KBM-7 (cell line): Measurements from ENCODE around the gene SLC6A8.
"Not testable (repeated sequence)": the region's sequence is repeated elsewhere in the genome, so short reads cannot be mapped to it uniquely, and the experiment has no call there.

ENCODE experiments used
- DNase-seq: peaks from one replicate; pipeline ENCODE4 v3.0.0-alpha.2; 2015
- in situ Hi-C: fragments of 300-500 bp; cut with MboI; formaldehyde crosslinking; loops from 2 replicates; pipeline ENCODE4 v1.14.3; 2020; ENCODE audit warnings: low sequenced_read_pairs, low pct_unique_long_range_greater_than_20kb, mixed read lengths

The SLC6A8 gene

DNA sequence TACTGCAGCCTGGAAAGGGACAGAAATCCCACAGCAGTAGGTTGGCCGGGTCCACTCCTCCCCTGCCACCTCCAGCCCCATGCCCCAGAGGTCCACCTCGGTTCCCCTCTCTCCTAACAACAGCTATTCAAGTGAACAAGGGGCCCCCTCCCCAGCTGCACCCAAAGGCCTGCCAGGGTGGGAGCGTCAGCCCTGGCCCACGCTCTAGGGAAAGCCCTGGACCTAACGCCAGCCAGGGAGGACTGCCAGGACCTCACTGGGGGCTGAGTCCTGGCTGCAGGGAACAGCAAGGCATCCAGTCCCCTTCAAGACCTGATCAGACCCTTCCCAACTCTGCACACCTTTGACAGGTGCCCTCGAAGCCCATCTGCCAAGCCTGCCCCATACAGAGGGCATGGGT lies 13.2 kb downstream of the SLC6A8 start:
- in situ Hi-C loops: no loop called here
- no peak for DNase-seq

GRCh38 chrX:153701706-153702105 lies 14.0 kb downstream of the SLC6A8 start:
- in situ Hi-C loops: no loop called here
- DNase-seq: no peak

DNA sequence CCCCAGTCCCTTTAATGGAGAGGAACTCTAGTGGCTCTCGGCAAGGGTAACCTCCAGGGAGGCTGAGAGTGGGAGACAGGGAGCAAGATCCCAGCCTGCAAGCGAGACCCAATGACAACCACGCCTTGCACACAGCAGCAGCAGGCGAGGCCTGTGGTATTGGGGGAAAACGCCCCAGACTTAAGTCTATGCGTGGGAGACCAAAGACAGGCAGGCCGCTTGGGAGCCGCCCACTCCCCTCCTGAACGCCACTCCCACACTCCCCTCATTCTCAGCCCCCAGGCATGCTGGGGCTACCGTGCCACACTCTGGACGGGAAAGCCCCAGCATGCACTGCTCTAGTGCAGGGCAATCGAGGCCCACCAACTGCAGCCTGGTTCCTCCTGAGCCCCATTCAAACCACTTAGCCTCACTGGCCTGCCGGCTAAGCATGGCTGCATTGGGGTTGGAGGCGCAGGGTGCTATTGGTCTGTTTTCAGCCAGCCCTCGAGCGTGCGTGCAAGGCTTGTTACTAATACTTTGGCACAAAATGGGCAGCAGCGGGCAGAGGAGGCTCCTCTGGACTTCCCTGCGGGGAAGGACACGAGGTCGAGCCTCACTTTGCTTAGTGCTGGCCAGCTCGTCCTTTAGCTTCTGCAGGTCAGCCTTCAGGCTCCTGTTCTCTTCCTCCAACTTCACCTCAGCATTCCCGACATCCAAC lies 14.8 kb downstream of the SLC6A8 start:
- in situ Hi-C loops: no loop called here
- no peak for DNase-seq

- DNase-seq: no peak
- in situ Hi-C loops: no loop called here
These were observed 15.3 kb downstream of the SLC6A8 start for GRCh38 chrX:153703036-153703370.

DNA sequence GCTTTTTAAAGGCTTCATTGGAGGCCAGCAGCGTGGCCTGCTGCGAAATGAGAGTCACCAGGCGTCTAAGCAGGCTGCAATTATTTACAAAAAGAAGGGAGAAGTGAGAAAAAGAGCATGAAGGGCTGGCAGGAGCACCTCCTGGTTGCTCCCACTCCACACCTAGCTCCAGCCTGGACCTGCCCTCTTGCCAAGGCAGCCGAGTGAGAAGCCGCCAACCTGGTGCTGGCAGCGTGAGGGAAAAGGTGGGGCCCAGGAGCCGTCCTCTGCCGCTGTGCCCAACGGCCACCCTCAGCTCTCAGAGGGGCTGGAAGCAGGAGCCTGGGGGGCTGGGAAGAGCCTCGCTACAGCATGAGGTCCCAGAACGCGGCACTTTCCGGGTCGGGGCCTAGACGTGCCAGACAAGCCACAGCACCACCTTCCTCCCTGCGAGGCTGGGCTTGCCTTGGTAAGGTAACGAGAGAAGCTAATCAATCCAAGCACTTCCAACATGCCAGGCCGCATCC lies 16.3 kb downstream of the SLC6A8 start:
- in situ Hi-C loops: no loop called here

GRCh38 chrX:153704631-153705402 lies 17.1 kb downstream of the SLC6A8 start:
- DNase-seq, in situ Hi-C loops: not testable (repeated sequence)

More for the DNA sequence above, 16.3 kb downstream of the SLC6A8 start:
- DNase-seq: no peak

GRCh38 chrX:153705403-153706060 lies 17.8 kb downstream of the SLC6A8 start:
- DNase-seq, in situ Hi-C loops: not testable (repeated sequence)

DNA sequence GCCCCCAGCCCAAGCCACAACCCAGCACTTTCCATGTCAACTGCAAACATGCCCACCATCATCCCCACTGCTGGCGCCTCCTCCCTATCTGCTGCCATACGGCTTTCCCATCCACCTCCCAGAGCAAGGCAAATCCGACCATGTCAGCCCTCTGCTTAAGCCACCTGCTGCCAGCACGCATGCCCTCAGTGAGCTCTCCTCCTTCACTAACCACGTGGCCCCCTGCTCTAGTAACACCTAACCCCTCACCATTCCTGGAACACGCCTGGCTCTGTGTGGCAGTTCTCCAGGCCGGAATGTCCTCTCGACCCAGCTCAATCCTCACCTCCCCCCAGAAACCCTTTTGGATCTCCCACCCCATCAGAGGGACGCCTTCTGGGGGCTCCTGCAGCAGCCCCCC lies 19.1 kb downstream of the SLC6A8 start:
- in situ Hi-C loops: no loop called here

GRCh38 chrX:153707406-153707805 lies 19.7 kb downstream of the SLC6A8 start:
- no peak for DNase-seq
- in situ Hi-C loops: no loop called here

More for the DNA sequence above, 19.1 kb downstream of the SLC6A8 start:
- no peak for DNase-seq

DNA sequence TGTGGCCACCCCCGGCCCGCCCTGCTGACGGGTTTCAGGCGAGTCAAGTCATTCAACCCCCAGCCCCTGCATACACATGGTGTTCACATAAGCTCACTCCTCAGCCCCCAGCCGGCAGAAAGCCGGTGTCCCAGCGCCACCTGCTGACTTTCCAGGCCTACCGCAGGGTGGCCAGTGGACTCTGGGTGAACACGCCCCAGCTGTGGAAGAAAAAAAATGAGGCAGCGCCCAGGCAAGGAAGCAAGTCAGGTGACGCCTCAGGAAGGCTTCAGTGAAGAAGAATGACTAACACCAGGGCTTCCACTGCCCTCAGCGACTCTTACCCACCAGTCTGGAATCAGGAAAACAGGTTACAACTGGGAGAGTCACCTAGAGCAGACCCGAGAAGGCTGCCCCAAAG lies 20.7 kb downstream of the SLC6A8 start:
- peak; percentile 91 for DNase-seq
- in situ Hi-C loops: no loop called here

- in situ Hi-C loops: no loop called here
- DNase-seq: no peak
These were observed 22.3 kb downstream of the SLC6A8 start for GRCh38 chrX:153709726-153710674.

- in situ Hi-C loops: no loop called here
These were observed 26.5 kb downstream of the SLC6A8 start for GRCh38 chrX:153714256-153714655.

DNA sequence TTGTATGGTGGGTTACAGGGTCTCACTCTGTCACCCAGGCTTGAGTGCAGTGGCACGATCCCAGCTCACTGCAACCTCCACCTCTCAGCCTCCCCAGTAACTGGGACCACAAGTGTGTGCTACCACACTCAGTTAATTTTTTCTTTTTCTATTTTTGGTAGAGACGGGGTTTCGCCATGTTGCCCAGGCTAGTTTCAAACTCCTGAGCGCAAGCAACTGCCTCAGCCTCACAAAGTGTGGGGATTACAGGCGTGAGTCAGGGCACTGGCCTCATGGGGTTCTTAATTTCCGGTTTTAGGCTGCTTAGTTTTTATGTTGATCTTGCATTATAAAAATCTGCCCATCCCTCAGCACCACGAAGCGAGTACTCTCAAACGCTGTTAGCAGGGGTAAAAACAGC lies 29.7 kb downstream of the SLC6A8 start:
- no peak for DNase-seq
- in situ Hi-C loops: no loop called here

More at GRCh38 chrX:153714256-153714655, 26.5 kb downstream of the SLC6A8 start:
- peak; percentile 28 for DNase-seq

GRCh38 chrX:153719238-153719637 lies 31.5 kb downstream of the SLC6A8 start:
- no peak for DNase-seq
- in situ Hi-C loops: no loop called here

DNA sequence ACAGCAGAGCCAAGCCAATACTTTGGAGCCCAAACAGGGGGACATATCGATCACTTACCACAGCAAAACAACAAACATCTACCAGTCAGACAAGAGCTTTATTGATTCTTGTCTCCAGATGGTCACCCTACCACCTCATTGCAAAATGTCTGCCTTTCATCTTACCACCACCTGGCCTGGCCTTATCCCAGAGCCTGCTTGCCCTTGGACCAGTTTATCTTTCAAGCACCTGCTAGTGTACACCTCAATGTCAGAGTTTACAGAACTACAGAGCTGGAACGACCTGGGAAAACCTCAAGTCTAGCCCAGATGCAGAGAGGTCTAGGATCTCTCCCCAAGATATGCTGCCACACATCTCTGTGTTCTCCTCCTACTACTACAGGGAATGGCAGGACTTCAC lies 32.0 kb downstream of the SLC6A8 start:
- in situ Hi-C loops: no loop called here

DNA sequence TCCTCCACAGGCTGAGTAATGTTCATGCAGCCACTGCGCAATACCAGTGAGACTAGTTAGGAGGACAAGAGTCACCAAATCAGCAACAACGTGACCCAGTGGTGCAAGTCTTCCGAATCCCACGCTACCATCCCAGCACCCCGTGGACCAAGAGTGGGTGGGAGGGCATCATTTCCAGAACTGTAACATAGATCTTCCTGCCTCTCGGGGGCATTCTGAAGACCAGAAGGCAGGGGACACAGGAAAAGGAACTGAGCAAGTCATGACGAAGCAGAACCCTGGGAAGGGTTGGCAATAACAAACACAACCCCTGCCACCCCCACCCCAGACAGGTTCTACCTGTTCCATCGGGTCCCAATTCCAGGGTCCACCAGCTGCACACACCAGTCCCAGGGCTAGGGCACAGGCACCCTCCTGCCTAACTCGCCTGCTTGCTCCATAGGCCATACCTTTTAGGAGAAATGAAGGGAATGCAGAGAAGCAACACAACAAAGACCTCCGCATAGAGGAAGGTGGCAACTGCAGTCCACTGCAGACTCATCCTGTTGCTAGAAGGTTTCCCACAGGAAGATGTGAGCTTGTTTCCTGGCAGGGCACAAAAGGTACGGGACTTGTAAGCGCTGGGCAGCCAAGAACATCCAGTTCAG lies 35.1 kb downstream of the SLC6A8 start:
- in situ Hi-C loops: no loop called here
- peak; percentile 42 for DNase-seq

More for the DNA sequence above, 32.0 kb downstream of the SLC6A8 start:
- DNase-seq: no peak

DNA sequence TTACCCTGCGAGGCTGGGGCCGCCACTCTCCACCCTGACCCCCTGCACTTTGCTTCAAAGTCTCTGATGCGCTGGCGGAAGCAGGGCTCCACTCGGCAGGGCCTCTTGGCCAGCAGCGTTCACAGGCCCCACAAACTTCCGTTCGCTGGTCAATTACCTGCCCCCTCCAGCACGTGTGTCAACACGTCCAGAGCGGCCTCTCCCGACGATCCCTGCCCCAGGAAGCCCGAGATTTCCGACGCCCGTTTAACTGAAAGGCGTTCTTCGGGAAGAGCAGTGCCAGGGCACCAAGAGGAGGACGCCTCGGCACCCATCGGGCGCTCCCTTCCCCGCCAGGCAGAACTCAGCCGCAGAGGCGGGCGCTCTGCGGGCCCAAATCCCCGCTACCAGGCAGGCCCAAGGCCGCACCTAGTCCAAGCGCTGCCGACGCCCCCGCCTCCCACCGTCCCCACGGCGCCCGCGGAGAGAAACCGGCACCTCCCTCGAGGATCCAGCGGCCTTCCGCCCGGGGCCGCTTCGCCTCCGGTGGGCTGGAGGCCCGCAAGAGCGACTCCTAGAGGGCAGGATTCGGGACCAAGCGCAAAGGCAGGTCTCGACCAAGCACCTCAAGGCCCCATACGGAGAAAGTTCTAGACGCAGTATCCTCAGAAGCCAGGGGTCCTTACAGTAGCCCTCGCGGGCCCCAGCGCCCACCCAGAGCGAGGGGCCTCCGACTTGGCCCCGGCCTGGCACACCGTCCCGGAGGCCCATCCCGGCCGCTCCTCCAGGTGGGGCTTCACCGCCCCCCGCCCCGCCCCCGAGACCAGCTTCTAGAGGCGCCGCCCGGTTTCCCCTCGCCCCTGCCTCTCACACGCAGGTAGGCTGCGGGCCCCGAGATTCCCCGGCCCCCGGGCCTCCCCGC lies 35.9 kb downstream of the SLC6A8 start:
- peak; percentile 67 for DNase-seq
- in situ Hi-C loops: no loop called here
